Measurements from ENCODE around the gene RANBP9. TPM values are rescaled to one million over a fixed set of nuclear protein-coding genes. Genes with fewer than 3 reads are reported as not detected.

The RANBP9 gene
- total and polyA plus RNA-seq, 8 donors, result 13.1 to 51.4 (median 19.8) TPM

DNA sequence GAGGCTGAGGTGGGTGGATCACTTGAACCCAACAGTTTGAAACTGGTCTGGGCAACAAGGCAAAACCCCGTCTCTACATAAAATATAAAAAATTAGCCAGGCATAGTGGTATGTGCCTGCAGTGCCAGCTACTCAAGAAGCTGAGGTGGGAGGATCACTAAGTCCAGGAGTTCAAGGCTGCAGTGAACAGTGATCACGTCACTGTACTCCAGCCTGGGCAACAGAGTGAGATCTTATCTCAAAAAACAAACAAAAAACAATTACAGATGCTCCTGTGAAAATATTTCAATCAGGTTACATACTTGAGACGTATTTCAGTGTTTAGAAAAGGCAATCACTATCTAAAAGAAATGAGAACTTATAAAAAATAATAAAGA lies 33.8 kb downstream of the RANBP9 start:
- intact Hi-C loops (cut with DNase I; ENCODE audit: low total_unique reads), result no loop called here
- Histone ChIP-seq H3K4me1 (peaks cover 6 to 41% (median 19%) of the 10 kb centered on the region in 4 donors), H3K27me3 (no peaks in the 10 kb centered on the region), H3K36me3 (peaks cover 0 to 3% (median 1%) of the 10 kb centered on the region in 4 donors), H3K9me3 (peaks cover 0 to 11% (median 0%) of the 10 kb centered on the region in 4 donors), H3K27ac (peak overlapping the region in 1 of 5 donors; percentile 44), H3K4me3 (no peak overlapping the region)
- DNase-seq, result no peak
- WGBS, 5 donors, result 50 to 72% (median 57%) methylated on average over 3 of the region's 3 CpGs
- TF ChIP-seq EP300 (IDR thresholded peaks at IDR 0.05) (no peak), POLR2A (IDR thresholded peaks at IDR 0.05) (no peak), POLR2AphosphoS5 (IDR thresholded peaks at IDR 0.05) (no peak)
- TF ChIP-seq, protein P1, sequence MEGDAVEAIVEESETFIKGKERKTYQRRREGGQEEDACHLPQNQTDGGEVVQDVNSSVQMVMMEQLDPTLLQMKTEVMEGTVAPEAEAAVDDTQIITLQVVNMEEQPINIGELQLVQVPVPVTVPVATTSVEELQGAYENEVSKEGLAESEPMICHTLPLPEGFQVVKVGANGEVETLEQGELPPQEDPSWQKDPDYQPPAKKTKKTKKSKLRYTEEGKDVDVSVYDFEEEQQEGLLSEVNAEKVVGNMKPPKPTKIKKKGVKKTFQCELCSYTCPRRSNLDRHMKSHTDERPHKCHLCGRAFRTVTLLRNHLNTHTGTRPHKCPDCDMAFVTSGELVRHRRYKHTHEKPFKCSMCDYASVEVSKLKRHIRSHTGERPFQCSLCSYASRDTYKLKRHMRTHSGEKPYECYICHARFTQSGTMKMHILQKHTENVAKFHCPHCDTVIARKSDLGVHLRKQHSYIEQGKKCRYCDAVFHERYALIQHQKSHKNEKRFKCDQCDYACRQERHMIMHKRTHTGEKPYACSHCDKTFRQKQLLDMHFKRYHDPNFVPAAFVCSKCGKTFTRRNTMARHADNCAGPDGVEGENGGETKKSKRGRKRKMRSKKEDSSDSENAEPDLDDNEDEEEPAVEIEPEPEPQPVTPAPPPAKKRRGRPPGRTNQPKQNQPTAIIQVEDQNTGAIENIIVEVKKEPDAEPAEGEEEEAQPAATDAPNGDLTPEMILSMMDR (IDR thresholded peaks at IDR 0.05), result no peak

DNA sequence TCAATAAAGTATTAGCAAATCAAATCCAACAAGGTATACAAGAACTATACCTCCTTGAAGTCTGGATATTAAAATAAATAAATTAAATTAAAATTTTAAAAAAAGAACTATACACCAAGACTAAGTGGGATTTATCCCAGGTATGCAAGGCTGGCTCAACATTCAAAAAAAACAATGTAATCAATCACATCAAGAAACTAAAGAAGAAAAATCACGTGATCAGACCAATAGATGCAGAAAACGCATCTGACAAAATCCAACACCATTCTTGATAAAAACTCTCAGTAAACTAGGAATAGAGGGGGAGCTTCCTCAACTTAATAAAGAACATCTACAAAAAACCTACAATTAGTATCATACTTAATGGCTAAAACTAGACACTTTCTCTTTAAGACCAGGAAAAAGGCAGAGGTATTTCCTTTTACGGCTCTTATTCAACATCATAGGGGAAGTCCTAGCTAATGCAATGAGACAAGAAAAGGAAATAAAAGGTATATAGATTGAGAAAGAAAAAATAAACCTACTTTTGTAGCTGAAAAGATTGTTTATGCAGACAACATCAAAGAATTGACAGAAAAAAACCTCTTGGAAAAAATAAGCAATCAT lies 35.0 kb downstream of the RANBP9 start:
- H3K4me3 ChIP-seq, result no peak overlapping the region
- H3K27me3 ChIP-seq, result no peaks in the 10 kb centered on the region
- intact Hi-C loops (cut with DNase I; ENCODE audit: low total_unique reads), result no loop called here
- H3K27ac ChIP-seq, result no peak overlapping the region
- peaks cover 0 to 3% (median 1%) of the 10 kb centered on the region in 4 donors for H3K36me3 ChIP-seq
- no peak for TF ChIP-seq POLR2AphosphoS5 (IDR thresholded peaks at IDR 0.05)
- no peak for TF ChIP-seq EP300 (IDR thresholded peaks at IDR 0.05)
- TF ChIP-seq POLR2A (IDR thresholded peaks at IDR 0.05), result no peak
- TF ChIP-seq, protein P1 (IDR thresholded peaks at IDR 0.05), result no peak
- WGBS, 5 donors, result 90 to 98% (median 96%) methylated on average over 3 of the region's 3 CpGs
- peaks cover 0 to 11% (median 0%) of the 10 kb centered on the region in 4 donors for H3K9me3 ChIP-seq
- no peak for DNase-seq
- H3K4me1 ChIP-seq, result peaks cover 6 to 46% (median 22%) of the 10 kb centered on the region in 4 donors

DNA sequence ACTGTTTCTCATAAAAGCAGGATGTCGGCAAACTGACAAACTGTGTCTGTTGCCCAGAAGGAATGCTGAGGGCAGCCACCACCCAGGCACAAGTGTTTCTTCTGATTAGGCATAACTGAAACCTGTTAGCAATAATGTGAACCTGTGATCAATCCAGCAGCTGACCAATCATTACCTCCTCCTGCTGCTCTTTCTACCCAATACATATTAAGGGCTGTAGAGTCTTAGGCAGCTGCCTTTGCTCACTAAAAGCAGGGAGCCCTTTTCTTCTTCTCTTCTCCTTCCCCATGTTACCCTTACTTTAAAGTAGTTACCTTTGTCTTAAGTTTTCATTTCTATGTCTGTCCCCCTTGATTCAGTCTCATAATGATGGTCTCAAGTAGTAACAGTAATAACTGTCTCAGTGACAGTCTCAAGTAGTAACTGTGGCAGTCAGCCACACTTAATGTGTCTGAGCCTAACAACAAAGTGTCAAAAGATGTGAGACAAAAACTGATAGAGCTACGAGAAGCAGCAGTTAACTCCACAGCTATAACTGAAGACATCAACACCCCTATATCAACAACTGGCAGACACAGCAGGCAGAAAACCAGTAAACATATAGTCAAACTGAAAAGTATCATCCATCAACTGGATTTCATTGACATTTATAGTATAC lies 37.0 kb downstream of the RANBP9 start:
- H3K4me1 ChIP-seq, result peaks cover 6 to 50% (median 25%) of the 10 kb centered on the region in 4 donors
- DNase-seq, result no peak
- no peak for TF ChIP-seq POLR2A (IDR thresholded peaks at IDR 0.05)
- TF ChIP-seq, protein P1 (IDR thresholded peaks at IDR 0.05), result no peak
- TF ChIP-seq EP300 (IDR thresholded peaks at IDR 0.05), result no peak
- intact Hi-C loops (cut with DNase I; ENCODE audit: low total_unique reads), result no loop called here
- H3K4me3 ChIP-seq, result no peak overlapping the region
- no peak overlapping the region for H3K27ac ChIP-seq
- 74 to 86% (median 77%) methylated on average over 2 of the region's 2 CpGs for WGBS, 5 donors
- H3K27me3 ChIP-seq, result no peaks in the 10 kb centered on the region
- no peaks in the 10 kb centered on the region for H3K36me3 ChIP-seq
- H3K9me3 ChIP-seq, result peaks cover 0 to 11% (median 3%) of the 10 kb centered on the region in 4 donors

DNA sequence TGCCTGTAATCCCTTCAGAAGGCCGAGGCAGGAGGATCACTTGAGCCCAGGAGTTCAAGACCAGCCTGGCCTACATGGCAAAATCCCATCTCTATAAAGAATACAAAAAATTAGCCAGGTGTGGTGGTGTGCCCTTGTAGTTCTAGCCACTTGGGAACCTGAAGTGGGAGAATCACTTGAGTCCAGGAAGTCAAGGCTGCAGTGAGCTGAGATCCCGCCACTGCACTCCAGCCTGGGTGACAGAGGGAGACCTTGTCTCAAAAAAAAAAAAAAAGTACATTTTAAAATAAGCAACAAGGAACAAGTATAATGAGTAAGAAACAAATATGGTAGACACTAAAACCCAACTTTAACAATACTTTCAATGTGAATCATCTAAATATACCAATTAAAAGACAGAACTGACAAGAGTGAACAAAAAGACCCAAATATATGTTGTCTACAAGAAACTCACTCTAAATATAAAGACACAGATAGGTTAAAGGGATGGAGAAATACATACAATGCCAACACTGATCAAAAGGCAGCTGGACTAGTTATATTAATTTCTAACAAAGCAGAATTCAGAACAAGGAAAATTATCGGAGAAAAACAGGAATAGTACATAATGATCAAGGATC lies 37.7 kb downstream of the RANBP9 start:
- Histone ChIP-seq H3K9me3 (peaks cover 0 to 11% (median 3%) of the 10 kb centered on the region in 4 donors), H3K27ac (no peak overlapping the region), H3K27me3 (no peaks in the 10 kb centered on the region), H3K4me1 (peaks cover 6 to 48% (median 27%) of the 10 kb centered on the region in 4 donors), H3K36me3 (no peaks in the 10 kb centered on the region), H3K4me3 (no peak overlapping the region)
- WGBS, 5 donors, result 93 to 100% (median 96%) methylated on average over 3 of the region's 3 CpGs
- DNase-seq, result no peak
- TF ChIP-seq POLR2AphosphoS5 (IDR thresholded peaks at IDR 0.05) (no peak), POLR2A (IDR thresholded peaks at IDR 0.05) (no peak), EP300 (IDR thresholded peaks at IDR 0.05) (no peak)
- TF ChIP-seq, protein P1 (IDR thresholded peaks at IDR 0.05), result no peak
- intact Hi-C loops (cut with DNase I; ENCODE audit: low total_unique reads), result no loop called here
